RWPE2 (cell line): ENCODE data around the gene NEXMIF.
A peak's percentile ranks its signal among the peaks of the same experiment; 100 is the strongest.
"Not testable (repeated sequence)": the region's sequence is repeated elsewhere in the genome, so short reads cannot be mapped to it uniquely, and the experiment has no call there.

Experiments used
- ATAC-seq: fragments of 200-7000 bp; cut with Tn5 transposase; 3 replicates; pipeline ENCODE4 v1.9.1; 2021; ENCODE audit warnings: low read depth
- DNase-seq: peaks from one replicate; pipeline ENCODE4 v3.0.0-alpha.2; 2020; ENCODE audit warnings: low spot score
- H3K27ac ChIP-seq: fragments of 450-650 bp; 2 replicates; pipeline ENCODE4 v1.5.1; 2017; ENCODE audit warnings: mild to moderate bottlenecking; ENCODE audit not compliant: poor library complexity, severe bottlenecking
- H3K27me3 ChIP-seq: fragments of 250-450 bp; sonication (Bioruptor Pico); 2 replicates; pipeline ENCODE4 v1.5.1; 2021; ENCODE audit warnings: mild to moderate bottlenecking, moderate library complexity; ENCODE audit not compliant: insufficient read depth, poor library complexity, severe bottlenecking
- H3K36me3 ChIP-seq: fragments of 250-450 bp; sonication (Bioruptor Pico); 2 replicates; pipeline ENCODE4 v1.5.1; 2020; ENCODE audit warnings: low read depth, mild to moderate bottlenecking, moderate library complexity
- H3K4me1 ChIP-seq: fragments of 250-450 bp; sonication (Bioruptor Pico); 2 replicates; pipeline ENCODE4 v1.5.1; 2021; ENCODE audit warnings: mild to moderate bottlenecking, moderate library complexity; ENCODE audit not compliant: insufficient read depth, poor library complexity, severe bottlenecking
- H3K4me3 ChIP-seq: fragments of 250-450 bp; sonication (Bioruptor Pico); 2 replicates; pipeline ENCODE4 v1.5.1; 2021; ENCODE audit warnings: mild to moderate bottlenecking, moderate library complexity; ENCODE audit not compliant: severe bottlenecking
- H3K9me3 ChIP-seq: fragments of 250-450 bp; sonication (Bioruptor Pico); 2 replicates; pipeline ENCODE4 v1.5.1; 2021; ENCODE audit warnings: mild to moderate bottlenecking, moderate library complexity; ENCODE audit not compliant: severe bottlenecking
- CTCF ChIP-seq: fragments of 450-650 bp; IDR thresholded peaks from one replicate; pipeline ENCODE4 v1.5.1; 2017; ENCODE audit warnings: mild to moderate bottlenecking, moderate library complexity; ENCODE audit not compliant: poor library complexity, severe bottlenecking

The NEXMIF gene

GRCh38 chrX:74925225-74926088, at the start of gene NEXMIF:
TSS of gene NEXMIF (minus strand) at chrX:74925452.
- no peaks in the 10 kb centered on the region for H3K36me3 ChIP-seq
- TF ChIP-seq CTCF, result peak; percentile 10
- no peak within 1 kb of the TSS for H3K27ac ChIP-seq
- no peaks in the 10 kb centered on the region for H3K9me3 ChIP-seq
- no peaks in the 10 kb centered on the region for H3K4me1 ChIP-seq
- peaks cover 29% of the 10 kb centered on the region for H3K27me3 ChIP-seq
- ATAC-seq, result peak; percentile 80
- DNase-seq, result no peak
- peak within 1 kb of the TSS; percentile 12 for H3K4me3 ChIP-seq

- DNase-seq, H3K4me1 ChIP-seq, H3K27ac ChIP-seq, ATAC-seq, H3K36me3 ChIP-seq, H3K4me3 ChIP-seq, H3K27me3 ChIP-seq, H3K9me3 ChIP-seq: not testable (repeated sequence)
Observed at GRCh38 chrX:74961962-74962361, 36.7 kb upstream of the NEXMIF start.

GRCh38 chrX:74949717-74950116, 24.5 kb upstream of the NEXMIF start:
- ATAC-seq, result no peak
- no peaks in the 10 kb centered on the region for H3K36me3 ChIP-seq
- TF ChIP-seq CTCF, result no peak
- DNase-seq, result no peak
- H3K4me1 ChIP-seq, result no peaks in the 10 kb centered on the region
- H3K9me3 ChIP-seq, result no peaks in the 10 kb centered on the region
- no peaks in the 10 kb centered on the region for H3K27me3 ChIP-seq
- no peak overlapping the region for H3K4me3 ChIP-seq
- H3K27ac ChIP-seq, result no peak overlapping the region

GRCh38 chrX:74940414-74940813, 15.2 kb upstream of the NEXMIF start:
- no peak overlapping the region for H3K27ac ChIP-seq
- no peak overlapping the region for H3K4me3 ChIP-seq
- ATAC-seq, result no peak
- no peak for DNase-seq
- no peaks in the 10 kb centered on the region for H3K27me3 ChIP-seq
- H3K36me3 ChIP-seq, result no peaks in the 10 kb centered on the region
- H3K4me1 ChIP-seq, result no peaks in the 10 kb centered on the region
- TF ChIP-seq CTCF, result no peak
- no peaks in the 10 kb centered on the region for H3K9me3 ChIP-seq

- H3K27ac ChIP-seq, result no peak overlapping the region
- no peaks in the 10 kb centered on the region for H3K4me1 ChIP-seq
- no peaks in the 10 kb centered on the region for H3K27me3 ChIP-seq
- H3K4me3 ChIP-seq, result no peak overlapping the region
- no peak for TF ChIP-seq CTCF
- H3K36me3 ChIP-seq, result no peaks in the 10 kb centered on the region
- no peaks in the 10 kb centered on the region for H3K9me3 ChIP-seq
- no peak for ATAC-seq
- DNase-seq, result no peak
Observed at GRCh38 chrX:74931214-74931613, 6.0 kb upstream of the NEXMIF start.
